Tibial artery (tissue), 4 donors: ENCODE data around the gene MAB21L4.

ENCODE experiments used
- DNase-seq, 2 donors: peaks; one replicate each; pipeline ENCODE4 v3.0.0-alpha.2; 2019
- H3K27ac ChIP-seq, 2 donors: fragments of 200-600 bp; sonication (generic) in 1 of 2; 1 replicate in 1 of 2; 2 replicates in 1 of 2; pipeline ENCODE4 v1.5.1; 2018 to 2019; ENCODE audit warnings: mild to moderate bottlenecking in 1 of 2
- H3K27me3 ChIP-seq, 2 donors: fragments of 200-600 bp; sonication (generic) in 1 of 2; one replicate each; pipeline versions ENCODE4 v1.5.1 to v1.6.0; 2016 to 2019
- H3K36me3 ChIP-seq, 3 donors: fragments of 200-600 bp; sonication (generic) in 2 of 3; one replicate each; pipeline ENCODE4 v1.5.1; 2016 to 2019; ENCODE audit warnings: mild to moderate bottlenecking in 2 of 3
- H3K4me1 ChIP-seq, 4 donors: fragments of 200-600 bp; sonication (generic) in 2 of 4; 1 replicate in 3 of 4; 2 replicates in 1 of 4; pipeline ENCODE4 v1.5.1; 2016 to 2019
- H3K4me3 ChIP-seq, 2 donors: fragments of 200-600 bp; sonication (generic) in 1 of 2; 1 replicate in 1 of 2; 2 replicates in 1 of 2; pipeline ENCODE4 v1.5.1; 2018 to 2019; ENCODE audit warnings: mild to moderate bottlenecking in 2 of 2
- H3K9me3 ChIP-seq, 3 donors: fragments of 200-600 bp; sonication (generic) in 1 of 3; one replicate each; pipeline ENCODE4 v1.5.1; 2016 to 2019
- intact Hi-C: fragments of 100-400 bp; cut with DNase I; formaldehyde crosslinking; loops from one replicate; pipeline ENCODE4 v1.15.0; 2023; ENCODE audit warnings: low total_unique reads
- TF ChIP-seq, protein P1 (sequence below), 2 experiments: fragments of 200-600 bp in 1 of 2; fragments of 450-650 bp in 1 of 2; IDR thresholded peaks; one replicate each; pipeline ENCODE4 v1.5.1; 2017 to 2019; ENCODE audit warnings: antibody characterized with exemption in 2 of 2, mild to moderate bottlenecking in 1 of 2, moderate library complexity in 1 of 2

MAB21L4 gene

GRCh38 chr2:240918258-240919091 lies 22.5 kb upstream of the MAB21L4 start:
- no peaks in the 10 kb centered on the region for H3K9me3 ChIP-seq
- TF ChIP-seq, protein P1, sequence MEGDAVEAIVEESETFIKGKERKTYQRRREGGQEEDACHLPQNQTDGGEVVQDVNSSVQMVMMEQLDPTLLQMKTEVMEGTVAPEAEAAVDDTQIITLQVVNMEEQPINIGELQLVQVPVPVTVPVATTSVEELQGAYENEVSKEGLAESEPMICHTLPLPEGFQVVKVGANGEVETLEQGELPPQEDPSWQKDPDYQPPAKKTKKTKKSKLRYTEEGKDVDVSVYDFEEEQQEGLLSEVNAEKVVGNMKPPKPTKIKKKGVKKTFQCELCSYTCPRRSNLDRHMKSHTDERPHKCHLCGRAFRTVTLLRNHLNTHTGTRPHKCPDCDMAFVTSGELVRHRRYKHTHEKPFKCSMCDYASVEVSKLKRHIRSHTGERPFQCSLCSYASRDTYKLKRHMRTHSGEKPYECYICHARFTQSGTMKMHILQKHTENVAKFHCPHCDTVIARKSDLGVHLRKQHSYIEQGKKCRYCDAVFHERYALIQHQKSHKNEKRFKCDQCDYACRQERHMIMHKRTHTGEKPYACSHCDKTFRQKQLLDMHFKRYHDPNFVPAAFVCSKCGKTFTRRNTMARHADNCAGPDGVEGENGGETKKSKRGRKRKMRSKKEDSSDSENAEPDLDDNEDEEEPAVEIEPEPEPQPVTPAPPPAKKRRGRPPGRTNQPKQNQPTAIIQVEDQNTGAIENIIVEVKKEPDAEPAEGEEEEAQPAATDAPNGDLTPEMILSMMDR (IDR thresholded peaks at IDR 0.05): no peak
- no peak overlapping the region for H3K4me3 ChIP-seq
- no peak overlapping the region for H3K27ac ChIP-seq
- H3K36me3 ChIP-seq: no peaks in the 10 kb centered on the region
- intact Hi-C loops: no loop called here
- peak in 1 of 2 donors; percentile 59 for DNase-seq
- peaks cover 0 to 77% of the 10 kb centered on the region in 2 donors for H3K27me3 ChIP-seq
- peaks cover 0 to 43% (median 26%) of the 10 kb centered on the region in 4 donors for H3K4me1 ChIP-seq

DNA sequence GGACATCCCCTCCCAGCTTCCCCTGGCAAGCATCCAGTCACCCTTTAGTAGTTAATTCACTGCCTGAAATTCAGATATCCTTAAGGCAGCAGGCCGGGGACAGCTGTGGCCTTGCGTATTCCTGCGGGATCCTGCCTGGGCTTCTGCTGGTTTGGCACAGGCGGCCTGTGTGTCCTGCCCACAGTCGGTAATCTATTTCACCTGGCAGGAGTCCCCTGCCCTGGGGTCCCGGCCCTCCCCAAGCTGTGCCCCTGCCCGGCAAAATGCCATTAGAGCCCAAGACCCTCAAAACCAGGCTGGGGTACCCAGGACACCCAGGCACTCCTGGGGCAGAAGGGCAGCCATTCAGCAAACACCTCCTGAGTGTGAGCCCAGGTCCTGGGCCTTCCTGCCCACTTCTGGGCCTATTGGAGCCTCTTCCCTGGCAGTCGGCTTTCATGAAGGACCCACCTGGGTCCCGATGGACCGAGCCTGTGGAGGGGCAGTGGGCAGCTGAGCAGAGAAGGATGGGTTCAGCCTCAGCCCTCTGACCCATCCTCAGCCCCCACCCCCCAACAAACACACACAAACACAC lies 21.8 kb upstream of the MAB21L4 start:
- intact Hi-C loops: no loop called here
- H3K4me1 ChIP-seq: peaks cover 0 to 44% (median 27%) of the 10 kb centered on the region in 4 donors
- peak overlapping the region in 1 of 2 donors; percentile 6 for H3K27ac ChIP-seq
- no peaks in the 10 kb centered on the region for H3K36me3 ChIP-seq
- no peak overlapping the region for H3K4me3 ChIP-seq
- H3K9me3 ChIP-seq: no peaks in the 10 kb centered on the region
- TF ChIP-seq, protein P1 (IDR thresholded peaks at IDR 0.05): no peak
- H3K27me3 ChIP-seq: peaks cover 0 to 81% of the 10 kb centered on the region in 2 donors
- DNase-seq: peak; percentile 19 to 60

- Histone ChIP-seq H3K4me3 (no peak overlapping the region), H3K9me3 (no peaks in the 10 kb centered on the region), H3K4me1 (peaks cover 0 to 44% (median 27%) of the 10 kb centered on the region in 4 donors), H3K27me3 (peaks cover 0 to 81% of the 10 kb centered on the region in 2 donors), H3K36me3 (no peaks in the 10 kb centered on the region), H3K27ac (peak overlapping the region in 1 of 2 donors; percentile 6)
- DNase-seq: peak; percentile 18 to 66
- TF ChIP-seq, protein P1 (IDR thresholded peaks at IDR 0.05): no peak
- intact Hi-C loops: no loop called here
These were observed 21.2 kb upstream of the MAB21L4 start for GRCh38 chr2:240917009-240917683.

GRCh38 chr2:240916571-240917008 lies 20.6 kb upstream of the MAB21L4 start:
- H3K4me3 ChIP-seq: no peak overlapping the region
- no peaks in the 10 kb centered on the region for H3K36me3 ChIP-seq
- peaks cover 0 to 40% (median 26%) of the 10 kb centered on the region in 4 donors for H3K4me1 ChIP-seq
- H3K27ac ChIP-seq: no peak overlapping the region
- H3K9me3 ChIP-seq: no peaks in the 10 kb centered on the region
- DNase-seq: peak; percentile 83 to 89
- peaks cover 0 to 80% of the 10 kb centered on the region in 2 donors for H3K27me3 ChIP-seq
- intact Hi-C loops: no loop called here
- TF ChIP-seq, protein P1 (IDR thresholded peaks at IDR 0.05): no peak

DNA sequence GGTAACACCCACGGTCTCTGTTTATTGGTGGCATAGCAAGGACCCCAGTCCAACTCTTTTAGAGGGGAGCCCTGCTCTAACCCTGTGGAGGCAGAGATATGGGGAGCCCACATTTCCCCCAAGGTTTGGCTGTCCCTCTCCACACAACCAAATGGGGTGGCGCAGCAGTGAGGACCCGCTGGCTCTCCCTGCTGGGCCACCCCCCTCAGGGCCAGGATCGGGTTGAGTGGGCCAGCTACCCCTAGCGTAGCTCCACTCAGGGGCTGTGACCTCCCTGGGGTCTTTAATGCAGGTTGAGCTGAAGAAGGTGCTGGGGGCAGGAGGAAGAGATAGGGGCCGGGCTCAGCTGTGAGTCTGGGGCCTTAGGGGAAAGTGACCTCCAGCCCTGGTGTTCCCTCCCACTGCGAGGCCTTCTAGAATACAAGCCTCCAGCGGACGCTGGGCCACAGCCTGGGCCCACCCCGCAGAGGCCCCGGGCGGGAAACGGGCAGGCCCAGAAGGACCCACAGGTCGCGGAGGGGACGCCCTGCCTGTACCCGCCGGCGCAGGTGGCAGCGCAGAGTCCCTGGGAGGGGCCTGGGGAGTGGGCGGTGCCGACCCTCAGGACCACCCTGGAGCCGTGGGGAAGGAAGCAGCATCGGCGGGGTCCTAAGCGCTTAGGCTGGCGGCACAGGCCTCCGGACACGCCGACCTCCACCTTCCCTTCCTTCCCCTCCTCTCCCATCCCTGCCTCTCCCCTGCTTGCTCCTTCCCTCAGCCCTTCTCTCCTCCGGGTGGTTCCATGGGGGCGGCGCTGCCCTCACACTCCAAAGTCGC lies 19.8 kb upstream of the MAB21L4 start:
- DNase-seq: peak; percentile 19 to 64
- Histone ChIP-seq H3K9me3 (no peaks in the 10 kb centered on the region), H3K27me3 (peaks cover 0 to 77% of the 10 kb centered on the region in 2 donors), H3K27ac (no peak overlapping the region), H3K4me3 (no peak overlapping the region), H3K36me3 (no peaks in the 10 kb centered on the region), H3K4me1 (peaks cover 0 to 40% (median 22%) of the 10 kb centered on the region in 4 donors)
- intact Hi-C loops: no loop called here
- TF ChIP-seq, protein P1 (IDR thresholded peaks at IDR 0.05): no peak
